Mesendoderm (in vitro differentiated cells): Measurements from ENCODE around the gene SAMD1.
A peak's percentile ranks its signal among the peaks of the same experiment; 100 is the strongest.

ENCODE experiments used
- DNase-seq: peaks from one replicate; pipeline ENCODE4 v3.0.0; 2013
- H2AK5ac ChIP-seq: 2 replicates; pipeline ENCODE4 v1.6.1; 2013; ENCODE audit warnings: low read length, inconsistent platforms
- H2BK120ac ChIP-seq: 2 replicates; pipeline ENCODE4 v1.6.1; 2013; ENCODE audit warnings: low read depth, mild to moderate bottlenecking, low read length, moderate library complexity, mixed read lengths
- H2BK15ac ChIP-seq: replicated peaks from 2 replicates; pipeline ENCODE4 v1.6.1; 2013; ENCODE audit warnings: low read depth, mild to moderate bottlenecking, moderate library complexity
- H2BK5ac ChIP-seq: 2 replicates; pipeline ENCODE4 v1.6.1; 2013; ENCODE audit warnings: low read length, inconsistent platforms
- H3K18ac ChIP-seq: 2 replicates; pipeline ENCODE4 v1.6.1; 2013; ENCODE audit warnings: mild to moderate bottlenecking, low read length, mixed read lengths
- H3K23ac ChIP-seq: one replicate; pipeline ENCODE4 v1.6.1; 2013; ENCODE audit warnings: low read length
- H3K27ac ChIP-seq: 2 replicates; pipeline ENCODE4 v1.5.1; 2013; ENCODE audit warnings: low read depth, mild to moderate bottlenecking, inconsistent platforms, low read length, moderate library complexity
- H3K27me3 ChIP-seq: 2 replicates; pipeline ENCODE4 v1.6.1; 2013; ENCODE audit warnings: low read length, control low read depth, mild to moderate bottlenecking, inconsistent platforms; ENCODE audit not compliant: insufficient read depth, poor library complexity
- H3K36me3 ChIP-seq: 2 replicates; pipeline ENCODE4 v1.6.1; 2013; ENCODE audit warnings: low read length, inconsistent platforms; ENCODE audit not compliant: control insufficient read depth, insufficient read depth
- H3K4ac ChIP-seq: one replicate; pipeline ENCODE4 v1.6.1; 2013; ENCODE audit warnings: low read depth, mild to moderate bottlenecking, low read length, moderate library complexity
- H3K4me1 ChIP-seq: 2 replicates; pipeline ENCODE4 v1.6.1; 2013; ENCODE audit warnings: low read depth, low read length, inconsistent platforms; ENCODE audit not compliant: control insufficient read depth
- H3K4me2 ChIP-seq: 2 replicates; pipeline ENCODE4 v1.6.1; 2013; ENCODE audit warnings: low read length
- H3K4me3 ChIP-seq: 2 replicates; pipeline ENCODE4 v1.5.1; 2013; ENCODE audit warnings: mild to moderate bottlenecking, low read length
- H3K56ac ChIP-seq: one replicate; pipeline ENCODE4 v1.6.1; 2013; ENCODE audit warnings: low read length
- H3K79me1 ChIP-seq: 2 replicates; pipeline ENCODE4 v1.6.1; 2013; ENCODE audit warnings: low read length, inconsistent platforms
- H3K79me2 ChIP-seq: 2 replicates; pipeline ENCODE4 v1.6.1; 2013; ENCODE audit warnings: mild to moderate bottlenecking, low read length; ENCODE audit not compliant: control insufficient read depth, insufficient read depth
- H3K9ac ChIP-seq: 2 replicates; pipeline ENCODE4 v1.6.1; 2013; ENCODE audit warnings: low read length, inconsistent platforms
- H4K5ac ChIP-seq: one replicate; pipeline ENCODE4 v1.6.1; 2013; ENCODE audit warnings: low read length
- H4K8ac ChIP-seq: one replicate; pipeline ENCODE4 v1.6.1; 2013; ENCODE audit warnings: low read depth, mild to moderate bottlenecking, control low read depth, low read length, moderate library complexity
- WGBS: extraction: QIAGEN DNeasy Blood & Tissue Kit; methylation state at CpG from one replicate; pipeline ENCODE4 v1.1.7; 2013; ENCODE audit warnings: low lambda C conversion rate, missing lambda C conversion rate; ENCODE audit not compliant: insufficient coverage; ENCODE audit errors: extremely low coverage; 5-methylcytosine and 5-hydroxymethylcytosine counted together

Gene SAMD1

GRCh38 chr19:14116525-14116917 lies 26.0 kb upstream of the SAMD1 start:
- Histone ChIP-seq H3K4me1 (peaks cover 13% of the 10 kb centered on the region), H3K4ac (no peak overlapping the region), H3K4me2 (peak overlapping the region; percentile 85), H3K79me1 (peaks cover 4% of the 10 kb centered on the region), H3K9ac (peak overlapping the region; percentile 74), H4K8ac (no peak overlapping the region), H3K36me3 (peaks cover 1% of the 10 kb centered on the region), H3K27ac (no peak overlapping the region), H3K4me3 (no peak overlapping the region), H3K23ac (no peak overlapping the region), H2BK15ac (no peak overlapping the region), H2BK5ac (no peak overlapping the region), H3K18ac (no peak overlapping the region), H4K5ac (no peak overlapping the region), H2BK120ac (no peak overlapping the region), H2AK5ac (no peak overlapping the region), H3K56ac (peak overlapping the region; percentile 87), H3K79me2 (no peaks in the 10 kb centered on the region), H3K27me3 (no peaks in the 10 kb centered on the region)
- DNase-seq = no peak
- WGBS = no CpG with 5 or more reads among the region's 6 CpGs

- Histone ChIP-seq H4K5ac (no peak overlapping the region), H3K9ac (no peak overlapping the region), H3K27ac (no peak overlapping the region), H3K4ac (no peak overlapping the region), H3K36me3 (peaks cover 1% of the 10 kb centered on the region), H4K8ac (no peak overlapping the region), H3K4me1 (peaks cover 13% of the 10 kb centered on the region), H3K18ac (no peak overlapping the region), H3K79me2 (no peaks in the 10 kb centered on the region), H3K4me3 (no peak overlapping the region), H2BK120ac (no peak overlapping the region), H3K4me2 (no peak overlapping the region), H3K27me3 (no peaks in the 10 kb centered on the region), H3K23ac (no peak overlapping the region), H2AK5ac (no peak overlapping the region), H2BK15ac (no peak overlapping the region), H2BK5ac (no peak overlapping the region), H3K56ac (no peak overlapping the region), H3K79me1 (peaks cover 4% of the 10 kb centered on the region)
- no CpG with 5 or more reads among the region's 5 CpGs for WGBS
- DNase-seq = no peak
Measured at GRCh38 chr19:14115756-14116155, 25.2 kb upstream of the SAMD1 start.

GRCh38 chr19:14114854-14115253 lies 24.3 kb upstream of the SAMD1 start:
- Histone ChIP-seq H4K8ac (no peak overlapping the region), H3K18ac (no peak overlapping the region), H3K4ac (no peak overlapping the region)

GRCh38 chr19:14114439-14114838 lies 23.9 kb upstream of the SAMD1 start:
- Histone ChIP-seq H3K79me1 (peaks cover 4% of the 10 kb centered on the region), H3K18ac (no peak overlapping the region), H4K8ac (no peak overlapping the region), H3K4me3 (no peak overlapping the region), H3K56ac (no peak overlapping the region), H3K9ac (no peak overlapping the region), H2BK120ac (no peak overlapping the region), H2AK5ac (no peak overlapping the region), H3K79me2 (no peaks in the 10 kb centered on the region), H3K4me2 (no peak overlapping the region), H2BK15ac (no peak overlapping the region), H3K4ac (no peak overlapping the region), H3K36me3 (peaks cover 1% of the 10 kb centered on the region), H2BK5ac (no peak overlapping the region), H3K27ac (no peak overlapping the region), H3K27me3 (no peaks in the 10 kb centered on the region), H3K4me1 (peaks cover 13% of the 10 kb centered on the region), H4K5ac (no peak overlapping the region), H3K23ac (no peak overlapping the region)
- DNase-seq = no peak
- whole genome bisulfite sequencing = no CpG with 5 or more reads among the region's 7 CpGs

More at GRCh38 chr19:14114854-14115253, 24.3 kb upstream of the SAMD1 start:
- H3K36me3 ChIP-seq = peaks cover 1% of the 10 kb centered on the region
- WGBS = no CpG with 5 or more reads among the region's 9 CpGs
- peaks cover 4% of the 10 kb centered on the region for H3K79me1 ChIP-seq
- no peak overlapping the region for H3K23ac ChIP-seq
- H2BK5ac ChIP-seq = no peak overlapping the region
- no peak overlapping the region for H2BK15ac ChIP-seq
- no peak overlapping the region for H4K5ac ChIP-seq
- peak; percentile 40 for DNase-seq
- H2BK120ac ChIP-seq = no peak overlapping the region
- H3K9ac ChIP-seq = no peak overlapping the region
- peaks cover 13% of the 10 kb centered on the region for H3K4me1 ChIP-seq
- no peaks in the 10 kb centered on the region for H3K79me2 ChIP-seq
- H3K56ac ChIP-seq = no peak overlapping the region
- no peak overlapping the region for H3K27ac ChIP-seq
- no peak overlapping the region for H3K4me3 ChIP-seq
- no peak overlapping the region for H3K4me2 ChIP-seq
- H3K27me3 ChIP-seq = no peaks in the 10 kb centered on the region
- no peak overlapping the region for H2AK5ac ChIP-seq

- Histone ChIP-seq H2BK5ac (no peak overlapping the region), H2AK5ac (no peak overlapping the region), H4K5ac (no peak overlapping the region), H2BK120ac (no peak overlapping the region), H3K4ac (no peak overlapping the region), H4K8ac (no peak overlapping the region), H3K9ac (no peak overlapping the region), H3K4me3 (no peak overlapping the region), H3K18ac (no peak overlapping the region), H3K36me3 (peaks cover 1% of the 10 kb centered on the region), H3K23ac (no peak overlapping the region), H2BK15ac (no peak overlapping the region), H3K79me2 (no peaks in the 10 kb centered on the region), H3K79me1 (peaks cover 4% of the 10 kb centered on the region), H3K27ac (no peak overlapping the region), H3K4me2 (no peak overlapping the region), H3K4me1 (peaks cover 13% of the 10 kb centered on the region), H3K27me3 (no peaks in the 10 kb centered on the region), H3K56ac (no peak overlapping the region)
- no CpG with 5 or more reads among the region's 18 CpGs for WGBS
- DNase-seq = peak; percentile 60
Measured at GRCh38 chr19:14113762-14114414, 23.3 kb upstream of the SAMD1 start.
